Globus pallidus (tissue), 1 donor: ENCODE data around the gene SNX15.

ENCODE experiments used
- DNase-seq: peaks from one replicate; pipeline ENCODE4 v3.0.0-alpha.2; 2015; ENCODE audit warnings: low spot score

SNX15 gene

GRCh38 chr11:65057526-65057925 lies 30.3 kb downstream of the SNX15 start:
- no peak for DNase-seq

GRCh38 chr11:65058012-65058411 lies 30.8 kb downstream of the SNX15 start:
- no peak for DNase-seq

GRCh38 chr11:65058419-65059054 lies 31.3 kb downstream of the SNX15 start, which contains the start of gene NAALADL1:
NAALADL1 (minus strand) TSS chr11:65058553; CDS start chr11:65058521, 32 bp downstream.
- no peak for DNase-seq

GRCh38 chr11:65059523-65059922 lies 32.3 kb downstream of the SNX15 start:
- no peak for DNase-seq

GRCh38 chr11:65059959-65060824 lies 33.0 kb downstream of the SNX15 start:
- no peak for DNase-seq

GRCh38 chr11:65060913-65061408 lies 33.7 kb downstream of the SNX15 start:
- DNase-seq = no peak

- DNase-seq = no peak
These were observed 36.3 kb downstream of the SNX15 start for GRCh38 chr11:65063532-65063931.

- DNase-seq = no peak
These were observed 37.6 kb downstream of the SNX15 start for GRCh38 chr11:65064847-65065240.

- DNase-seq = no peak
These were observed 38.6 kb downstream of the SNX15 start for GRCh38 chr11:65065851-65066250.

GRCh38 chr11:65066315-65066714 lies 39.1 kb downstream of the SNX15 start:
- DNase-seq = no peak

GRCh38 chr11:65066805-65067291 lies 39.6 kb downstream of the SNX15 start:
- DNase-seq = no peak

- DNase-seq = no peak
These were observed 40.2 kb downstream of the SNX15 start for GRCh38 chr11:65067446-65067845.

- DNase-seq = no peak
These were observed 42.0 kb downstream of the SNX15 start for GRCh38 chr11:65069217-65069616.

- DNase-seq = no peak
These were observed 44.8 kb downstream of the SNX15 start for GRCh38 chr11:65071907-65072630.

GRCh38 chr11:65072631-65072966 lies 45.4 kb downstream of the SNX15 start:
- DNase-seq = no peak

- no peak for DNase-seq
These were observed 50.2 kb downstream of the SNX15 start for GRCh38 chr11:65077451-65077850.

GRCh38 chr11:65078151-65078550 lies 50.9 kb downstream of the SNX15 start:
- no peak for DNase-seq

- no peak for DNase-seq
These were observed 51.6 kb downstream of the SNX15 start for GRCh38 chr11:65078786-65079342.

GRCh38 chr11:65083134-65083833 lies 56.0 kb downstream of the SNX15 start:
- no peak for DNase-seq

GRCh38 chr11:65083834-65084597 lies 56.8 kb downstream of the SNX15 start, which contains the start of the genes CDCA5 and ZFPL1:
CDCA5 (minus strand) TSS chr11:65084040; CDS start chr11:65083978, 62 bp downstream.
ZFPL1 (plus strand) TSS chr11:65084222; CDS start chr11:65084699, 477 bp downstream.
- DNase-seq = peak; percentile 92
